Measurements from ENCODE around the gene SREBF2.

SREBF2 gene

DNA sequence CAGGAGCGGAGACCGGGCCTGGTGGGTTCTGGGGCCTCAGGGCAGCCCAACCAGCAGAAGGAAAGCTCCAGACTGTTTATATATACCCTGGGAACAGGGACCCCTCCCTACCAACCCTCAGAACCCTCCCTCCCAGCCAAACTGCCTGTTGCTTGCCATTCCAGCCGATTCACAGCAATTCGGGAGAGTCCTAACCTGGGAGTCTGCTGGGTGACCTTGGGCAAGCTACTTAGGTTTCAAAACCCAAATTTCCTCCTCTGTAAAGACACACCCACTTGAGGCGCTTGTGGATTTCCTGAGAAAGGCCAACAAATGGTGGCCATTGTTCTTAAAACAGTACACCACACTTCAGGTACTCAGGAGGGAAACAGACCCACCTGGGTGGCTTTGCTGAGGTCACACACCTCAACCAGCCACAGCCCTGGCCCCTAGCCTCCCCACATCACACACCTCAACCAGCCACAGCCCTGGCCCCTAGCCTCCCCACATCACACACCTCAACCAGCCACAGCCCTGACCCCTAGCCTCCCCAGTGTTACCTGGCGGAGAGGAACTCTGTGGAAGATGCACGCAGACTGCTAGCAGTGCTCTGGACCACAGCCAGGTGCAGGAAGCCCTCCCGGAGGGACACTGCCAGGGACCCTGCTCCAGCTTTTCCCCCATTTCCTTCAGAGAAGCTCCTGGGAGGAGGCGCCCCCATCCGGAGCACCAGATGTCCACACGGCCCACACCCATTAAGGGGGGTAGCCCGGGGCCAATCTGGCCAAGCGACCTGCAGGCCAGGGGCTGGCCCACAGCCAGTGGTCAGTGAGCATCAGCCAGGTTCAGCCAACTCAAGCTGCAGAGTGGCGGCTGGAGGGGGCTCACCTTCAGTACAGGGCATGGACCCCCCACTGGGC, 75.8 kb downstream of the SREBF2 start:
- no peak for DNase-seq (ENCODE audit: low spot score)

DNA sequence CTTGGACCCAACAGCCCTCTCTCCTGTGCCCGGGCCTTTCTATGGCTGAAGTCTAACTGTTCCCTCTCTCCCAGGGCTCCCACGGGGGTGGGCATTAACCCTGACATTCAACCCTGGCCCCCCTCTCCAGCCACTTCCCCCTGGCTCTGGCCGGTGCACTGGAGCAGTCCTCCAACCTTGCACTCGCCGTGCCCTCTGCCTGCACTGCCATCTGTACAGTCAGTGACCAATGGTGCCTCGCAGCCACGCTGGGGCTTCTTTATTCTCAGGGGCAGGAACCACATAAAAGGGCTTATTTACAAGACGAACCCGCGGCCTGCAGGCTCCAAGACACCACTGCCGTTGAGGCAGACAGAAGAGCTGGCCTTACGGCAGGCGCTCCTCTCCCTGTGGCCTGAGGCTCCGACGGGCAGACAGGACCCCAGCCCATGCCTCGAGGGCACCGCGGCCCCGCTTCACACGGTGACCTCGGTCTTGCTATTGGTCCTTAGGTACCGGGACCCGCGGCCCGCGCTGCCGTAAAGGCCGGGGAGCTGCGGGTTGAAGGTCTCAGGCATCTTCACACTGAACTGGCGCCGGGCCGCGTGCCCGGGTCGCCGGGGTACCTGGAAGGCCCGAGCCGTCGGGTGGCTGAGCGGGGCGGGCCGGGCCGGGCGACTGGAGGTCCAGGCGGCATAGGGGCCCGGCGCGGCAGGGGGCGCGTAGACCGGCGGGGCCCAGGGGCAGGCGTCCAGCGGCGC, 76.6 kb downstream of the SREBF2 start:
- DNase-seq (ENCODE audit: low spot score), result no peak

DNA sequence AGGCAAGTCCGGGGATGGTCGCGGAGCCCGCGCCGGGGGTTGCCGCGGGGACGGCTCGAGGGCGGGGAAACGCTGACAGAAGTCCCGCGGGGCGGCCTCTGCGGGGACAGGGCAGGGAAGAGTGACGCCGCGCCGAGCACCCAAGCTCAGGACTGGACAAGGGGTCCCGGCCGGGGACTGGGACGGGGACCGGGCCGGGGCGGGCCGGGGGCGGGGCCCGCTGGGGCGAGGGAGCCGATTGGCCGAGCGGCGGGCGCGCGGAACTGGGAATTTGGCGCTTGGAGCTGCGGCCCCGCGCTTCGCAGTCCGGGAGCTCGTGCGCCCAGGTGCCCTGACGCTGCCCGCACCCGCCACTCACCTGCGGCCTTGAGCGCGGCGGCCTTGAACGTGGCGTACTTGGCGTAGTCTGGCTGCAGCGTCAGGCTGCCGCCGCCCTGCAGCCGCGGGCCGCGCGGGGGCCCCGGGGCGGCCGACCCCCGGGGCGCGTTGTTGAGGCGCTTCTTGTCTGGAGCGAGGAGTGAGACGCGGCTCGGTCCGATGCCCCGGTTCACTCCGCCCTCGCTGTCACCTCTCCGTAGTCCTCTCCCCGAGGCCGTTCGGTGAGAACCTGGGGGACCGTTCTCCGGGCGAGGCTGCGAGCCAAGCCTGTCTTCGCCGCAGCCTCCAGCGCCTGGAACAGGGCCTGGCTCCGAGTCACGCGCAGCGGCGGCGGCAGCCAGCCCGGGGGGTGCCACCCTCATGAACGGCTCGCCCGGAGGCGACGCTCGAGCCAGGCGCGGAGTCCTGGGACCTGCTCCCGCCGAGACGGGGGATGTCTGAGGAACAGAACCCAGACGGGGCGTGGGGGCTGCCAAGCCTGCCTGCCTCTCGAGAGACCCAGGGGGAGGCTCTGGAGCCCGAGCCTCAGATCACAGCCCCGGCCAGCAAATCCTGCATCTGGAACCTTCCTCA, 77.4 kb downstream of the SREBF2 start:
- DNase-seq (ENCODE audit: low spot score), result peak; percentile 76

DNA sequence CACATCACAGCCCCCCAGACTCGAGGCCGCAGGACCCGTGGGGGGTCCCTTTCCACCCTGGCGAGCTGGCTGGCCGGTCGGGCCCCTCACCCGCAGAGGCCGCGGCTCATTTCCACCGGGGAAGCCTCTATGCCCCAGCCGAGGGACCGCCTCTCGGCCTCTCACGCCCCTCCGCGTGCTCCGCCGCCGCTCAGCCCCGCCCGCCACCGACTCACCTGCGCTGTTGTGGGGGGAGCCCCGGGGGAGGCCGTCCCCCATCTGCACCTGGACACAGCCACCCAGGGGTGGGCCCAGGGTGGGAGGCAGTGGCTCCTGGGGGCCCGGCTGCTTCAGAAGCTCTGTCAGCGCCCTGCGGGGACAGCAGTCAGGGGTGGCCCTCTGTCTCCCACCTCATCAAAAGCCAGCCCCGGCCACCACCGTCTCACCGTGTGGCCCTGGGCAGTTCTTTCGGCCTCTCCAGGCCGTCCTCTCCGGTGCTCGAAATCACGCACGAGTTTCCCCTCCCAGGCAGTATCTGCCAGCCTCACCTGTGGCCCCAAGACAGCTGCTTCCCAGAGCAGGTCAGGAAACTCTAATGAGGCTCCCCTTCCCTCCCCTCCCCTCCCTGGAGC, 78.2 kb downstream of the SREBF2 start:
- DNase-seq (ENCODE audit: low spot score), result no peak

DNA sequence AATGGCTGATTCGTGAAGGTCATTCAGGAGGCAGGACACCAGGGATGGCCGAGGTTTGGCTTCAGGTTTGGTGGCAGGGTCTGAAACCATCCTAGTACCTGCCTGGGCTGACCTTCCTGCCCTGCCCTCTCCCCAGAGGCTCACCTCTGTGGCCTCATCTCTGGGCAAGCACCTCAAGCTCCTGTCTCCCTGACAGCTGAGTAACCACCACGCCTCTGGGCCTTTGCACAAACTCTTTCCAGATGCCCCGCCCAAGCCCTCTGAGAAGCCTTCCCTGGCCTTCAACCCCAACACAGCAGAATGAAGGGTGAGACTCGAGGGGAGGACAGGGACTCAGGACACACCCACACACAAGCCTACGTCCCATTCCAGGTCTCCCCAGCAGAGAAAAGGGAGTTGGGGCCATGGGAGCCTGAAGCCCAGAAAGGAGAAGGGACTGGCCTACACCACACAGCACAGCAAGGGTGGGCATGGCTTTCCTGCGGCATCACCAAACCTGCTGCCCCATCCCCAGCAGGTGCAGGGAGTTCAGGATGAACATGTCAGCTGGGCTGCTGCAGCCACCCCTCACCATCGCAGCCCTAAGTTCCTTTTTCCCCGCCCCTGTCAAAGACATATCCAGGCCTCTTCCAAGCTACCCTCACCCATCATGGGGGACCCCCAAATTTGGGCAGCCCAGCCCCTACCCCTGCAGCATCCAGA, 79.6 kb downstream of the SREBF2 start:
- DNase-seq (ENCODE audit: low spot score), result no peak

DNA sequence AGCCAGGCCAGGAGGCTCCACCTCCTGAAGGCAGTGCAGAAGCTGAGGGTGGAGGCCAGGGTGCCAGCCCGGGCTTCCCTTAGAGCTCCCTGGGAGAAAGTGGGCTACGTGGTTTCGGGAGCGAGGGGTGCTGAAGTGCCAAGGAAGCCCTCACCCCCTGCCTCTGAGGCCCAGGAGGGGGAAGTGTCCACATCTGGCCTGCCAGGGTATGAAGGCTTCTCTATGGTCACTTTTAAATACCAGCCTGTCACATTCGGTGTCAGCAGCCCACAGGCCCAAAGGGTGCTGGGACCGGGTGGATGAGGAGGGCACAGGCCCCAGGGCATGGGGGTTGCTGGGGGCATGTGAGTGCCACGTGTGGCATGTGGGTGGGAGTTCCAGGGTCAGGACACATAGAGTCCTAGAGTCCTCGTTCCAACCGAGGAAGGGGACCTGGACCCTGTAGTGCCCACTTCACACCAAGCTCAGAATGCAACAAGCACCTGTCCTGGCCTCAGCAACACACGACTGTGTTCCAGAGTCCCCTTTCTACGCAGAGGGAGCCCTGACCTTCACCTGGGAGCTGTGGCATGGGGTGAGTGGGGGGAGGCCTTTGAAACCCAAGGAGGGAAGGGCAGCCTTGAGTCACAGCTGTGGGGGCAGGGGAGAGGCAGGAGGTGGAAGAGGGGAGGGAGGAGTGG, 80.3 kb downstream of the SREBF2 start:
- DNase-seq (ENCODE audit: low spot score), result no peak

DNA sequence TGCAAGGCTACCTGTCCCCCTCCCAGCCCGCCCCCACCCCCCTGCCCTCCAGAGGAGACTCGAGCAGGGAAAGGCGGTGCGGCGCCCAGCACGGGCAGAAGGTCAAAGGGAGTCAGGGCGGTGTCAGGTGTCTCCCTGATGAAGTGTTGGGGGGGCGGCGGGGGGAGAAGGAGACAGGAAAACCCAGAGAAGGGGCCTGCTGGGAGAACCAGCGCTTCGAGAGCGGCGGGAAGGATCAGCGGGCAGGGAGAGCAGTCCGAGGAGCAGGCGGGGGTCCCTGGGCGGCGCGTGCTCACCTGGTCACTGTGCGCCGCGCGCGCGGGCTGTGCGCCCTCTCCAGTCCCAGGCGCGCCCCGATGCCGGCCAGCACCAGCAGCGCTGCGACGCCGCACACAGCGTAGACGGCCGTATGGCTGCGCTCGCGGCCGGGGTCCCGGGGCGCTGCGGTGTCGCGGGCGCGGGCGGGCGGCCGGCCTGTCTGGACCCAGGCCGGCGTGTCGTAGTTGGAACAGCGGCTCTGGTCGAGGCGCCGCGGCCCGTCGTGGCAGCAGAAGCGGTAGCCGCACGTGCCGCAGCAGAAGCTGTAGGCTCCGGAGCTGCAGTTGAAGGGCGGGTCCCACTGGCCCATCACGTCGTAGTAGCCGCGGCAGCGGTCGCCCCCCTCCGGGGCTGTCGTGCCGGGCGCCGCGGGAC, 81.1 kb downstream of the SREBF2 start:
- DNase-seq (ENCODE audit: low spot score), result no peak

DNA sequence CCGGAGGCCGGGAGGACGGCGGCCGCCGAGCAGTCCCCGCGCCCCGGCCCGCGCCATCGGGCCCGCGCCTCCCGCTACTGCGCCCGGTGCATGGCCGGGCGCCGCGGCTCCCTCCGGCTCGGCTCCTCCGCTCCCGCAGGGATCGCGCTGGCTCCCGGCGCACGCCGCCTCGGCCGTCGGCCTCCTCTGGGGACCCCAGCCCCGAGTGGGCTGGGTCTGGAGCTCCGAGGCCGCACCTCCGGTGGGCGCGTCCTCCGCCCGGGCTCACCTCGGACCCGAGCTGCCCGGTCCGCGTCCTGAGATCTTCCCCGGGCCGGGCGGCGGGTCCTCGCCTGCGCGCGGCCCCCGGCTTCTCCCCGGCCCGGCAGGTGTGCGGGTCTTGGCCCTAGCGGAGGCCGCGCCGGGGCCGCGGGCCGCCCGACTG, 81.7 kb downstream of the SREBF2 start:
- no peak for DNase-seq (ENCODE audit: low spot score)

DNA sequence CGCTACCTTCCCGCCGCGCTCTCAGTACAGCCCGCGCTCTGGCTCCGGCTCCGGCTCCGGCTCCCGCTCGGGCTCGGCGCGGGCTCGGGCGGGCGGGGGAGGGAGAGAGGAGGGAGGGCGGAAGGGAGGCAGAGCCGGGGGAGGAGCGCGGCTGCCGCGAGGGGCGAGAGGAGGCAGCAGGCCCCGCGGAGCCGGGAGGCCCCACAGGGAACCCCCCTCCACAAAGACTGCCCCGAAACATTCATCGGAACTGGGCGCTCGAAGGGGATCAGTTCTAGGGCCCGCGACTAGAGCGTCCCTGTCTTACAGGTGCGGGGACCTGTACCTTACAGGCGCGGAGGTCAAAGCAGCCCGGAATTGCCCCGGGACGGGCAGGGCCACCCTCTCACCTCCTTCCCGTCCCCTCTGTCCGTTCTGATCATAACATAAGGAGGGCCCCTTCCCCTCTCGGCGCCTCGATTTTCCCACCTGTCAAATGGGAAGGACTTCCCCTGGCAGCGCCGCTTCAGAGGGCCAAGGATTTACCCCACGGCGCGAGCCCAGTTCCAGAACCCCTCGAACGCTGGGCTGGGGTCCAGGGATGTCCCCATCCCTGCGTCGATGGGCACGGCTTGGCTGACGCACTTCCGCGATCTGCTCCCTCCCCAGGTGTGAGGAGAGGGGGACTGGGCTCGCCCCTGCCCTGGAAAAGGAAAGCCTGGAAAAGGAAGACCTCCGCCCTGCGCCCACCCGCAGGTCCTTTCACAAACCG, 82.3 kb downstream of the SREBF2 start, which contains the start of gene SHISA8:
SHISA8 (minus strand) TSS at position 40 of the 751 bp plus-strand sequence. CDS start 407 bp downstream, outside the sequence.
- DNase-seq (ENCODE audit: low spot score), result peak; percentile 77

DNA sequence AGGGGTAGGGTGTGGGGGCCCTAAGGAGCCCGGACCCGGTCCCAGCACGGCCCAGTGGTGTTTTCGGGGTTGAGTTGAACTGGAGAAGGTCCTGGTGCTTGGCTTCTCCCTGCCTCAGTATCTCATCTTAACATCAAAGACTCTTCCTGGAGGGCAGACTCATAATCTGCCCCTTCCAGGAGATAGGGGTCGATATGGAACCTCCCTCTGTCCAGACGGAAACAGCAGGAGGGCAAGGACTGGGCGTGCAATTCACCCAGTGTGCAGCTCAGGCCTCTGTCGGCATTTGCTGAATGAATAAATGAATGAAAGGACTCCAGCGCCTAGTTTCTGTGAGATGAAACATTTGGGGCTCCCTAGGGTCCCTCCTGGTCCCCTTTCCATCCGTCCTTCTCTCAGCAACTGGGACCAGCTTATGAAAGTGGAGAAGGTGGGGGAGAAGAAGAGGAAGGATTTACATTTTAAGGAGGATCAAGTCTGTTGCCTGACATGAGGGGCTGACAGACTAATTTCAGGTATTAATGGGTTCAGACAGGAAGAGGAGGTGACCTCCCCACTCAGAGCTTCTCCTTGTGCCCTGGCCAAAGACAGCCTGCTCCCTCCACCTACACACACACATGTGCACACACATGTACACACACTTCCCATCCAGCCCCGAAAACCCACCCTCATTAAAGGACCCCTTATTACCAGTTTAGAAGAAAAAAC, 83.0 kb downstream of the SREBF2 start:
- no peak for DNase-seq (ENCODE audit: low spot score)

DNA sequence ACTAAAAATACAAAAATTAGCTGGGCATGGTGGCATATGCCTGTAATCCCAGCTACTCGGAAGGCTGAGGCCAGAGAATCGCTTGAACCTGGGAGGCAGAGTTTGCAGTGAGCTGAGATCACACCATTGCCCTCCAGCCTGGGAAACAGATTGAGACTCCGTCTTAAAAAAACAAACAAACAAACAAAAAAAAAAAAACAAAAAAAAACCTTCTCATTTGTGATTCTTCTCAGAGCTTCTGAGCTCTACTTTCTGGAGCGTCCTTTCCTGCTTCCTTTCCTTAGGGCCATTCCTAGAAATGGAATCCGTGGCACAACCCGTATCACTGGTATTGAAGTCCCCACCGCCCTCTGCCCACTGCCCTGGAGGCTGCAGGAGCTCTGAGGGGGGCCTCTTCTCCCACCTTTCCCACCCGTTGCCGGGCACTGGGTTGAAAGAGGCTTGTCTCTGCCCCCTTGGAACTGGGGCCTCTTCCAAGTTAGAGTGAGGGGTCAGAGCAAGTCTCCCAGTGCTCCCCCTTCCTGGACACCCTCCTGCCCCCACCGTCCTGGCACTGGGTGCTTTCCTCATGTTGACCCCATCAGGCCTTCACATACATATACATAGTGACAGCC, 83.9 kb downstream of the SREBF2 start:
- DNase-seq (ENCODE audit: low spot score), result no peak

DNA sequence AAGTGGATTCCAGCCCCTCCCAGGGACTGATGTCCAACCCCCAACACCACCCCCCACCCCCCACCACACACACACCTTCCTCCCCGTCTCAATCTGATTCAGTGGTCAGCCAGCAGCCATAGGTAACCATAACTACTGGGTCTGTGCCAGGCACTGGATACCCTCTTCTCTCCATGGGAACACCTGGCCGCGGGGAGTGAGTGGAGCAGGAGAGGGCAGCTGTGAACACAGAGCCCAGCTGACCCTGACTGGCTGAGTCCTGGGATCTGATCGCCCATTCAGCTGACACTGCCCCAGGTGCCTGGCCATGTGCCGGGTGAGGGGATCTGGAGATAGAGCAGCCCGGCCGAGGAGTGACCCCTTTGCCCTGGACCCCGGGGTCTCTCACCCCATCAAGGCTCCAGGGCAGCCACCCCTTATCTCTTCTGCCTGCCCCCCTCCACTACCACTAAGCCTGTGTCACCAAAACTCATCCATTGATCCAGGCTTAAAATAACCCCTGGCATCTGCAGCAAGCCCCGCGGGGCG, 84.5 kb downstream of the SREBF2 start:
- no peak for DNase-seq (ENCODE audit: low spot score)

DNA sequence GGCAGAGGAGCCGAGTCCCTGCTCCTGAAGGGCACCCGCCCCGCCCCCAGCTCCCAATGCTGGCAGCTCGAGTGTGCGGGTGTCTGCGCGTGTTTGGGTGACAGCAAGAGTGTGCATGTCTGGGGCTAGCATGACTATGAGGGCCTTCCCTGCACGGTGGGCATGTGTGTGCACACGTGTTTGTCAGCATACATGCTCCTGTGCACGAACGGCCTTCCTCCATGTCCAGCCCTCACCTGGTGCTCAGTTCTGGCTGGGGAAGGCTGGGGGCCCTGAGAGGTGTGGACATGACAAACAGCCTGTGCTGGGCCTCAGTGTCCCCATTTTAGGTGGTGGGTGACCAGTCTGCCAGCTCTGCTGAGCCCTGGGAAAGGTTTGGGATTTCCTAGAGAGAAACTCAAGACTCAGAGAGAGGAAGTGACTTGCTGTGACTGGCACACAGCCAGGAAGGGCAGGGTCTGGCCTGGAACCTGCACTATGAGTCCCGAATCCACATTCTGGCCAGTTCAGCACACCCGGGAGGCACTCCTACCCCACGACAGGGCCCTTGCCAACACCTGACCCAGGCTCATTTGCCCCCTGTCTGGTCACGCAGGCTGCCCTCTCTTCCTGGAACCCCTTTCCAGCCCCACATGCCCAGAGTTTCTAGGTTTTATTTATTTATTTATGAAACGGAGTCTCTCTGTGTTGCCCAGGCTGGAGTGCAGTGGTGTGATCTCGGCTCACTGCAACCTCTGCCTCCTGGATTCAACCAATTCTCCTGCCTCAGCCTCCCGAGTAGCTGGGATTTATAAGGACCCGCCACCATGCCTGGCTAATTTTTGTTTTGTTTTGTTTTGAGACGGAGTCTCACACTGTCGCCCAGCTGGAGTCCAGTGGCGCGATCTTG, 85.2 kb downstream of the SREBF2 start:
- DNase-seq (ENCODE audit: low spot score), result no peak

DNA sequence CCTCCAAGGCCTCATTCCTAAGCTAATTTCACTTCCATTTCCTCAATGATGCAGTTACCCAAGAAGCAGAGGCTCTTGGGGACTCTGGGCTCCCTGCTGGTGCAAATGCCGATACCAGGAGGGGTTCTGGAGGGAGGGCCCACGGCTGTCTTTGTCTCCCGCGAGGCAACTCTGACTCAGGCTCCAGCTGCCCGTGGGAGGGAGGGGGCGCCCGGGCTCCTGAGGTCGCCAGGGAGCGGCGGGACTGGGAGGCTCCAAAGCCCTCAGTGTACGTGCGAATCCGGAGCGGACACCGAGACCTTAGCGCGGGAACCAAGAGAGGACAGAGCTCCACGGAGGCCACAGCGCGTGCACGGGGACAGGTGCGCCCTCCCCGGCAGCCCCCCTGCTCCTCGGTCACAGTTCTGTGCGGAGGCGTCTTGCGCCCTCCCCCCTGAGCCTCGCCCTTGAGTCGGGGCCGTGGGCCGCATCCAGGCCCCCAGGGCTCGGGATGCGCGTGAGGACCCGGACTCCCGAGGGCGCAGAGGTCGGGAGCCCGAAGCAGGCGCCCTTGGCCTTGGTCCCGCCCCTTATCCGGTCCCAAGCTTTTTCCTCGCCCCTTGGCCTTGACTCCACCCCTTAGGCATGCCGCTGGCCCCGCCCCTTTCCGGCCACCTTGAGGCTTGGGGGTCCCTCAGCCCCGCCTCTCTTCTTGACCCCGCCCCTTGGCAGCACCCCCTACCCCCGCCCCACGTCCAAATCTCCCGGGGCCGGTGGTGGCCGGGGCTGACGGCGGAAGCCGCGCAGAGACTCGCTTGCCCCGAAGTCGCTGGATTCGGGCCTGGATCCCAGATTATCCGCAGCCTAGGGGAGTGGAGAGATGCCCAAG, 86.7 kb downstream of the SREBF2 start:
- peak; percentile 81 for DNase-seq (ENCODE audit: low spot score)

DNA sequence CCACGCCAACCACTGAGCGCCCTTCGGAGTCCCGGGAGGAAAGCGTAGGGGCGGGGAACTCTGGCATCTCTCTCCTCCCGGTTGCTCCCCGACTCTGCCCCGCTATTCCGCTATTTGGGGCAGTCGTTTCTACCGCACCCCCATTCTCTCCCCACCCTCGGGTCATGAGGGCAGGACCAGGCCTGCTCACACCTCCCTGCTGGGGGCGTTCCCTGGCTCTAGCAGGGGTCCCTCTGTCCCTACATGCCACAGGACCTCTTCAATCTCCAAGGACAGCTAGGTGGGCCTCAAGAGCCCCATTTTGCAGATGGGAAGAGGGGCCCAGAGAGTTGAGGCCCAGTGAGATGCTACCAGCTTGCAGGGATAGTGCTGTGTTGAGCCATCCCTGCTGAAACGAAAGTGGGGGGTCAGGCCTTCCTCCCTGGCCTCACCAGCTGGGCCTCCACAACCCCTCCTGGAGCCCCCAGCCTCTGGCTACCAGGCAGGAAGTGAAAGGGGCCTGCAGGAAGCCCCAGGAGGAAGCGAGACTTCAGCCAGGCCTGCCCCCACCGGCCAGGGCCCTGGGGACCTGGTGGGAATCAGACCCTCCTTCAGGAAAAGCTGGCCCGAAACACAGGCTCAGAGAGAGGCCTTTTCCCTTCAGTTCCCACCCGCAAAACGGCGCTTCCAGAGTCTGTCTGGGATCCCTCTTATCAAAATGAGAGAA, 87.5 kb downstream of the SREBF2 start:
- DNase-seq (ENCODE audit: low spot score), result no peak
